ENCODE measurements around the gene GATC.

The GATC gene

GRCh38 chr12:120500581-120500980 lies 54.3 kb downstream of the GATC start:
- DNase-seq, result no peak

- DNase-seq, result no peak
Measured at GRCh38 chr12:120504587-120504986, 58.3 kb downstream of the GATC start.

GRCh38 chr12:120508537-120508936 lies 62.3 kb downstream of the GATC start:
- DNase-seq, result no peak
